HEK293T (cell line): ENCODE measurements around the gene EFCAB6.

Source experiments
- FOXA1 ChIP-seq: fragments of 450-650 bp; IDR thresholded peaks from 2 replicates; pipeline ENCODE4 v1.6.1; 2016; ENCODE audit warnings: mild to moderate bottlenecking
- HDGF ChIP-seq: fragments of 450-650 bp; IDR thresholded peaks from 2 replicates; pipeline ENCODE4 v1.6.1; 2017; ENCODE audit warnings: antibody characterized with exemption, borderline replicate concordance
- L3MBTL2 ChIP-seq: fragments of 450-650 bp; conservative IDR thresholded peaks from 2 replicates; pipeline ENCODE4 v1.6.1; 2016; ENCODE audit warnings: mild to moderate bottlenecking
- LEF1 ChIP-seq: fragments of 450-650 bp; IDR thresholded peaks from 2 replicates; pipeline ENCODE4 v1.6.1; 2017; ENCODE audit warnings: mild to moderate bottlenecking, borderline replicate concordance
- SUZ12 ChIP-seq: fragments of 450-650 bp; IDR thresholded peaks from 2 replicates; pipeline ENCODE4 v1.6.1; 2016; ENCODE audit warnings: mild to moderate bottlenecking
- TARDBP ChIP-seq: fragments of 450-650 bp; IDR thresholded peaks from 2 replicates; pipeline ENCODE4 v1.6.1; 2016
- ZNF384 ChIP-seq: fragments of 450-650 bp; IDR thresholded peaks from 2 replicates; pipeline ENCODE4 v1.6.1; 2016
- TF ChIP-seq, protein P1 (sequence below): fragments of 450-650 bp; IDR thresholded peaks from 2 replicates; pipeline ENCODE4 v1.6.1; 2016

DNA sequence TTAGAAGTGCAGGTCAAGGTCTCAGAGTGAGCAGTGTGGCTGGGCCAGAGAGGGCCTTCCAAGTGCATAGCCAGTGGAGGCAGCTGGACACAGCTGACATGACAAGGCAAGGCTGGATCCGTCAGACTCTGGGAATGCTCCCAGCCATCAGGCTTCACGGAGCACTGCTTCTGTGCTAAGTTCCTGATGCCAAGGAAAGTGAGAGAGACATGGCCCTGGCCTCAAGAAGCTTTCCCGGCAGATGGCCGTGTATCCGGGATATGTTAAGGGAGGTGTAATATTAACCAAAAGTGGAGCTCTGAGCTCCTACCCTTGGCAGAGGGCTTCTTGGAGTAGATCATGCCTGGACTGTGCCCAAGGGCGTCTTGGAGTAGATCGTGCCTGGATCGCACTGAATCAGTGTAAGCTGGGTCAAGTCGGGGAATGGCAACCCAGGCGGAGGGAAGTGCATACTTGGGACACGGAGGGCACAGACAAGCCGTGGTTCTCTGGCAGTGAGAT is 7.4 kb upstream of the EFCAB6 start:
- TF ChIP-seq TARDBP, result no peak
- no peak for TF ChIP-seq ZNF384
- TF ChIP-seq, protein P1, sequence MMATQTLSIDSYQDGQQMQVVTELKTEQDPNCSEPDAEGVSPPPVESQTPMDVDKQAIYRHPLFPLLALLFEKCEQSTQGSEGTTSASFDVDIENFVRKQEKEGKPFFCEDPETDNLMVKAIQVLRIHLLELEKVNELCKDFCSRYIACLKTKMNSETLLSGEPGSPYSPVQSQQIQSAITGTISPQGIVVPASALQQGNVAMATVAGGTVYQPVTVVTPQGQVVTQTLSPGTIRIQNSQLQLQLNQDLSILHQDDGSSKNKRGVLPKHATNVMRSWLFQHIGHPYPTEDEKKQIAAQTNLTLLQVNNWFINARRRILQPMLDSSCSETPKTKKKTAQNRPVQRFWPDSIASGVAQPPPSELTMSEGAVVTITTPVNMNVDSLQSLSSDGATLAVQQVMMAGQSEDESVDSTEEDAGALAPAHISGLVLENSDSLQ, result no peak
- TF ChIP-seq LEF1, result no peak
- no peak for TF ChIP-seq L3MBTL2
- no peak for TF ChIP-seq HDGF
- no peak for TF ChIP-seq SUZ12
- TF ChIP-seq FOXA1, result no peak
